GM18508 (cell line): ENCODE results near the gene MAP1A.

Source experiments
- ATAC-seq: cut with Tn5 transposase; IDR thresholded peaks from one replicate; pipeline ENCODE4 v1.9.1; 2021; ENCODE audit warnings: moderate number of reproducible peaks; ENCODE audit not compliant: insufficient read depth, unreplicated experiment

The MAP1A gene

DNA sequence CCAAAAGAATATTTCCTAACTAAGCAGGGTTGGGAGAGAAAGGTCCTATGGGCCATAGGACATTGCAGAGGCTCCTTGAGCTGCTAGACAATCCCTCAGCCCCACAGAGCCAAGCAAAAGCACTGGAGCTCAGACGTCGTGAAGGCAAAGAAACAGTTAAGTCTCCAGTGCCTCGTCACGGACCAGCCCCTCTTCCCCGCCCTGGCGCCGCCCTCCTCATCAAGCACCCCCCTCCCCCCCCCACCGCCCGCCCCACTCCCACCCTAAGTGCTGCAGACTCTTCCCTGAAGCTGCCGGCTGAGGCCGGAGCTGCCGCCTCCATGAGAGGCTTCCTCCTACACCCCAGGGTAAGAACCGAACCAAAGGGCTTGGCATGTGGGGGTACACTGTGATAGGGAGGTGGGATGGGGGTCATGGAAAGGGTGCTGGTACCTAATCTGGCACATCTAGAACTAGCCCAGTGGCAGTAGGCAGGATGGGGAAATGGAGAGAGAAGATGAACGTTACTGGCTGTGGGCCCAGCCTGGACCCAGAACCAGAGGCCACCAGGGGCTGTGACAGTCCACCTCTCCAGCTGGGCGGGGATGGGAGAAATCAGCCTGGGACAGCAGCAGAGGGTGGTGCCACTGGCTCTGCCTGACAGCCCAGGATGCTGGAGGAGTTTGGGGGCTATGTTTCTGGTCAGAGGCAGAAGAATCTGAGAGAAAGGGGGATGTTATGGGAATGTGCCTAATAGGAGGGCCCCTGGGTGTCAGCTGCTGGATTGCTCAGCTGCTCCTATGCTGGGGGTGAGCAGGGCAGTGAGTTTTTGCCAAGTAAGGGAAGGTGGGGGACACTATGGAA is at the start of gene MAP1A:
MAP1A (plus strand) TSS at position 255 of the 843 bp plus-strand sequence. CDS start 3,866 bp downstream, outside the sequence.
- ATAC-seq = no peak

DNA sequence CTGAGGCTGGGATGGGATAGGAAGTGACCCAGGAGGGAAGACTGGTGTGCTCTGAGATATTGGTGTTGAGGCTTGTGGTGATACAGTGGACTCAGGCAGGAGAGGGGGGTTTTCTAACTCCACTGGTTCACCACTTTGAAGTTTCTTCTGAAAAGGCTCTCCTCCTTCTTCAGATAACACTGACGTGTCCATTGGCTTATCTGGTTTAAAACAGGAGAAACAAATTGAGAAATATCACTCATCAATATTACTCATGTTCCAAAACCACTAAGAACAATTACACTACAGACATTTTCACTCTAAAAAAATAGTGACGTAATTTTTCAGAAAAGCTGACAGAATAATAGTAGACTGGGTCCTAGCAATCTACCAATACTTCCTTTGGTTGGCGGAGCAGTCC is 47.5 kb upstream of the MAP1A start:
- no peak for ATAC-seq

DNA sequence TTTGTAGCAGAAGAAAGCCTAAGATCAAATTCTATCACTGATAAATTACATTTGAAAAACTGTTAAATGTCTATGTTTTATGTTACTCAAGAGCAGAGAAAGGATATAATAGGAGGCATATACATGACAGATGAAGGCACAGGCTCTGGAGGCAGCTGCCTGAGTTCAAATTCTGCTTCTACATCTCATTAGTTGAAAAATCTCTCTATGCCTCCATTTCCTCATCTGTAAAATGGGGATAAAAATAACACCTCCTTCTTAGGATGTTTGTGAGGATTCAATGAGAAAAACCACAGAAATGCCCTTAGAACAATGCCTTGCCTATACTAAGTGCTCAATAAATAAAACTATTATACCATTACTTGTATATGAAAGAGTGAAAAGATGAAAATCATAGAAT is 45.4 kb upstream of the MAP1A start:
- ATAC-seq = no peak

DNA sequence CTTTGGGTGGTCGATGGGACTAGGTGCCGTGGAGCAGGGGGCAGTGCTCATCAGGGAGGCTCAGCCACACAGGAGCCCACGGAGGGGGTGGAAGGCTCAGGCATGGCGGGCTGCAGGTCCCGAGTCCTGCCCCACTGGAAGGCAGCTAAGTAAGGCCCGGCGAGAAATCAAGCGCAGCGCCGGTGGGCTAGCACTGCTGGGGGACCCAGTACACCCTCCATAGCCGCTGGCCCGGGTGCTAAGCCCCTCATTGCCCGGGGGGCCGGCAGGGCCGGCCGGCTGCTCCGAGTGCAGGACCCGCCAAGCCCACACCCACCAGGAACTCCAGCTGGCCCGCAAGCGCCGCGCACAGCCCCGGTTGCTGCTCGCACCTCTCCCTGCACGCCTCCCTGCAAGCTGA is 43.5 kb upstream of the MAP1A start:
- ATAC-seq = no peak

DNA sequence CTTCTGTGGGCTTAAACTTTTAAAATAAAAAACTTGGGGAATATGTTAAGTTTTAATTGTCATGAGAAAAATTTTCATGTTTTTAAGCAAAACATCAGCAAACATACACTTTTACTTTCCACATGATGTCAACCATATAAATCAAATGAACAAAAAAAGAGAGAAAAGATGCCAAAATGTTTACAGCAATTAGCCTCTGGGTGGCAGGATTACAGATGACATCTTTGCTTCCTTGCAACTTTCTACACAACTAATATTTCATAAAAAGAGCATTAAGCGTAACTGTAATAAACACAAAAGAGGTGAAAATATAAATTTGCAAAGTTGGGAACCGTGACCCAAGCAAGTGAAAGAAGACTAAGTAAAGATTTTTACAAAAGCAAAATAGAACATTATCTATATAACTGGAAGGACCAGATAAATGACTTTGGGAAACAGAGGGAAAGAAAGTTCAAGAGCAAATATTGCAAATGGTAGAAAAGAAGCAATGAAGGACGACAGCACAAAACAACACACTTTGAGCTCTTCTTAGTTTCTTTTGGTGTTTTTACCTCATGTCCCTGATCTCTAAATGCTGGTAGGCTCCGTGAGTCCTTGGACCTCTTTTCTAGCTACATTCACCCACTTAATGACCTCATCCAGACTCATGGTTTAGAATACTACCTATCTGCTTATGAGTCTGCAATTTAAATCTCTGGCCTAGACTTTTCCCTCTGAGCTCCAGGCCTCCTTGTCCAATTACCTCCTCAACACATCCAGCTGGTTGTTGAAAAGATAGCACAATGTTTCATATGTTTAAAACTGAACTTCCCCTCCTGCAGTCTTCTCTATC is 33.9 kb upstream of the MAP1A start:
- no peak for ATAC-seq

DNA sequence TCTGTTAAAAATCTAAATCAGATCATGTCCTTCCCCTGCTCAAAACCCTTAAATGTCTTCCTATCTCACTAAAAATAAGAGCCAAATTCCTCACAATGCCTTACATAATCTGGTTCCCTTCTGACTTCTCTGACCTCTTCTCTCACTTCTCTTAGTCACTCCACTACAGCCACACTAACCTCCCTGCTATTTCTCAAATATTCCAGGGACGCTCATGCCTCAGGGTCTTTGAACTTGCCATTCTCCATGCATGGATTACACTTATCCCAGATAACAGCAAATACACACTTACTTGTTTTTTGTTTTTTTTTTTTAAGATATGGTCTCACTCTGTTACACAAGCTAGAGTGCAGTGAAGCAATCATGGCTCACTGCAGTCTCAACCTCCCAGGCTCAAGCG is 33.0 kb upstream of the MAP1A start:
- ATAC-seq = no peak

DNA sequence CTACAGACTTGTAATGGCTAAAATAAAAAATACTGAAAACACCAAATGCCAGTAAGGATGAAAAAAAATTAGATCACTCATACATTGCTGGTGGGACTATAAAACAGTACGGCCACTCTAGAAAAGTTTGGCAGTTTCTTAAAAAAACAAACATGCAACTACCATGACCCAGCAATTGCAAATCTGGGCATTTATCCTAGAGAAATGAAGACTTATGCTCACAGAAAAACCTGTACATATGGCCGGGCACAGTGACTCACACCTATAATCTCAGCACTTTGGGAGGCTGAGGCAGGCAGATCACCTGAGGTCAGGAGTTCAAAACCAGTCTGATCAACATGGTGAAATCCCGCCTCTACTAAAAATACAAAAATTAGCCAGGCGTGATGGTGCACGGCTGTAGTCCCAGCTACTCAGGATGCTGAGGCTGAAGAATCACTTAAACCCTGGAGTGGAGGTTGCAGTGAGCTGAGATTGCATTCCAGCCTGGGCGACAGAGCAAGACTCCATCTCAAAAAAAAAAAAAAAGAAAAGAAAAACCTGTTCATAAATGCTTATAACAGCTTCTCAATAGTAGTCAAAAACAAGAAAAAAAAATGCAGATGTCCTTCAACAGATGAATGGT is 30.0 kb upstream of the MAP1A start:
- no peak for ATAC-seq

DNA sequence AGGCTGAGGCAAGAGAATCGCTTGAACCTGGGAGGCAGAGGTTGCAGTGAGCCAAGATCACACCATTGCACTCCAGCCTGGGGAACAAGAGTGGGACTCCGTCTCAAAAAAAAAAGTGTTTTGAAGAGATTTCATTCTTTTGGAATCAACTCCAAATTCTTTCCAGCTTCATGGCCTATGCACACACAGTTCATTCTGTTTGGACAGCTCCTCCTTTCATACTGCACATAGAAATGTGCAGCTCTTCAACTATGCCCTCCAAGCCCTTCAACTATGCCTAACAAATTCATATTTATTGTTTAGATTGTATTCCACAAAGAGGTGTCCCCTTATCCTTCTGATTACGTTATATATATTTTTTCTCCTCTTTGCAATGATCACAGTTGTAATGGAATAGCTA is 28.6 kb upstream of the MAP1A start:
- no peak for ATAC-seq

DNA sequence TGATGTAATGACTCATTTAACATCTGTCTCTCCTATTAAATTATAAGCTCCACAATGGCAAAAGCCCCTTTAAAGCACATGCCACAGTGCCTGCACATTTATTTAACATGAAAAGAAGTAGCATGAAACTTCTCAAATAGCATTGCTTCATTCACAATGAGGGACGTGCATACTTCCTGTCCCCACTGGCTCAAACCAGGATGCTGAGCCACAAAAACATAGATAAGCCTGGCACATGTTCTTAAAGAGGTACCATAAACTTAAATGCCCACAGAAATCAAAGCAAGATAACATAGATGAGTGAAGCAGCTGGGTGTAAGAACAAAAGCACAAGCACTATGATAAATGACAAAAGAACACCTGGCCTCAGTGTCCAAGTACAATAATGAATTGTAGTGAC is 28.2 kb upstream of the MAP1A start:
- ATAC-seq = no peak

DNA sequence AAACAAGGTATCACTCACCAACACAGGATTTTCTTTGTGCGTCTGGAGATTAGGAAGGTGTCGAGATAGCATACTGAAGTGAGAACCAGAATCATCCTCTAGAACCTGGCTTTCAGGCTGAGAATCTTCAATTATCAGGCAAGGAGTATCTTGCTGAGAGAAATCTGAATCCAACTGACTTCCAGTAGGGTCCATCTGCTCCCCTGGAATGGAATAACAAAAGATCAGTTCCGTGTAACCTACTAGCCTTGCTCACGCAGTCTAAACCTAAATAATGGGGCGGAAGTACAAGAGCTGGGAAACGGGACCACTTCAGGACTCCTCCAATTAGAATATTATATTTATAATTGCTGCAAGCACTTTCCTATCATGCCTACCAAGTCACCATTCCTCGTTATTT is 25.1 kb upstream of the MAP1A start:
- no peak for ATAC-seq

DNA sequence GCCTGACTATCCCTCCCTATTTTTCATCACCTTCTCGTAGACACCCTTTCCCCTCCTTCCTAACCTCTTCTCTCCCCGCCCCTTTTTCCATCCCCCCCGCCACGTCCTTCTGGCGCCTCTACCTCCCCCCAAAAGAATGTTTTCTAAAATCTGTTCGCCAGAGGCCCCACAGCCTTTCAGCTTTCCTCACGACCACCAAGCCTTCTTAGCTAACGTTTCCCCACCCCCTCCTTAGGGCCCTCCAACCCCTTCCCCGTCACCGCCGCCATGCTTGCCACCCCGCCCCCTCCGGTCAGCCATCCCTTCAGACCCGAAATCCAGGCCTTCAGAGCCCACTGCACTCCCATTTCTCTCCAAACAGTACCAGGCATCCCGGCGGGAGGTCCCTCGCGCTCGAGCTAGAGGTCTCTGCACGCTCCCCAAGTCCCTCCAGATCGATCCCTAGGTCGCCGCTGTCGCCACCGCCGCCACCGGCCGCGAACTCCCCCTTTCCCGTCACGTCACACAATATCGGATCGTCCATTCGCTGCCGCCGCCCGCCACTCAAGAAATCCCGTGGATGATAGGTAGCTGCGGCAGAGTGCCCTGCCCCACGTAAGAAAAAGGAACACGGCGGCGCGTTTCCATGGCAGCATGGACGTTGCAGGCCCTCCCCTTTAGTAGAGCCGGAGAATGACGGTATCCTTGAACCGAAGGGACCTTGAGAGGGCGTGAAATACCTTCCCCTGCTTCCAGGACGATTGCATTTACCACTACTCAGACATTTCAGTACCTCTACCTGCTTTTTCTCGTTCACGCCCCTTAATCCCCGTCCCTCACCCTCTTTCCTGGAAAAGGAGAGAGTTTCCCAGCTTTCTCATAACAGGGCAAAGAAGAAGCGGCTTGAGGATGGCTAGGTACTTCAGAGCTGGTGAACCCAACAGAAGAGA is 24.5 kb upstream of the MAP1A start, which contains the start of gene TP53BP1:
TP53BP1 (minus strand) TSS at position 484 of the 929 bp plus-strand sequence; CDS start at position 371, 113 bp downstream.
- ATAC-seq = peak; percentile 67

DNA sequence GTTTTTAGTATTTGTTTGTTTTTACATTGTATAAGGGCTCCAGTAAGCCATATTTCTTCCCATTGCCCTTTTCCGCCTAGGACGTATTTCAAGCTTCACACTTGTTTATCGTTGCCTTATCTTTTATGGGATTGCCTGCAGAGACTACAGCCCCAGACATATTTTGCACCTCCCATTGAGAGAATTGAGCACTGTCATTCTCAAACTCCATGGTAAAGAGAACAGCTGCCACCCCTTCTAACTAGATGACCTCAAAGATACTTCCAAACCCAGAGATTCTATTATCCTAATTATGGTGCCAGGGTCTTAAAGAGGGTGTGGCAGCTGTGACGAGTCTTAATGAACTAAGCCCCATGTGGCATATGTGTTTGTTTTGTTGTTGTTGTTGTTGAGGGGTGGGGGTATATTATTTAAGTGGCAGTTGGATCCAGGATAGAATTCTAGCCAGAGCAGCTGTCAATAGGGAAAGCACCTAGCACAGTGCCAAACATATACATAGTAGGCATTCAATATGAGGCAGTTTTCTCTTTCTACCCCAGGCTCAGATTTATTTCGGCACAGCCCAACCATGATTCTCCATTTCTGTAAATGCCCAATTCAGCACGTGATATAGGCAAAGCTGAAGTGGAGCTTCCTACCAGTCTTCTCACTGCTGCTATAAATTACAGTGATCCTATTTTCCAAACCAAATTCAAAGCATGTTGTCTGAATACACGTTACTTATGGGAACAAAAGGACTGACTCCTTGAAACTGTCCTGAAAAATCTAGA is 23.5 kb upstream of the MAP1A start:
- no peak for ATAC-seq

DNA sequence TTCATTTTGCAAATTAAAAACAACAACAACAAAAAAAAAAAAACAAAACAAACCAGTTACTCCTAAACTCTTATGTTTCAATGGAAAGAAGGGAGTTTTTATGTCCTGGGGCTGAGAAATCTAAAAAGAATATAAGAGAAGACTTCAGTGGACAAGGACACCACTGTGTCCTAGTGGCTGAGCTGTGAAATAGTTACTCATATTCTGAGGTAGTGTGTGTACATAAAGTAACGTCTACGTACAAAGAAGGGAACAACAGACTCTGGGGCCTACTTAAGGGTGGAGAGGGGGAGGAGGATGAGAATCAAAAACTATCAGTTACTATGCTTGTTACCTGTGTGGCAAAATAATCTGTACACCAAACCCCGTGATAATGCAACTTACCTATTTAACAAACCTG is 18.4 kb upstream of the MAP1A start:
- ATAC-seq = no peak

DNA sequence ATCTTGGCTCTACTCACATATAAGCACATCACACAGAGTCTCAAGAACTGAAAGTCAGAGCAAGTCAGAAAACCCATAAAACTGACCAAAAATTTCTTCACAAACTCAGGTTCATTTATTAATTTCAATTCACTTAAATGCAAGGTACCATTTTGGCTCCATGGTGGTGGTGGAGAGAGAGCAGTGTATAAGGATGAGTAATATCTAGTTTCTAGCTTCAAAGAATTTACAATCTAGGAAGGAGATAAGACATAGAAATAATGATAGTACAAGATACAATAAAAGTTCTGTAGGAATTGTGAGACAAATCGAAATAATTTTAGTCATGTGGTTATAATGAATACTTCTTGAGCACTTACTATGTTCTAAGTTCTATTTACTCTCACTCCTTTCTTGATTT is 17.8 kb upstream of the MAP1A start:
- no peak for ATAC-seq

DNA sequence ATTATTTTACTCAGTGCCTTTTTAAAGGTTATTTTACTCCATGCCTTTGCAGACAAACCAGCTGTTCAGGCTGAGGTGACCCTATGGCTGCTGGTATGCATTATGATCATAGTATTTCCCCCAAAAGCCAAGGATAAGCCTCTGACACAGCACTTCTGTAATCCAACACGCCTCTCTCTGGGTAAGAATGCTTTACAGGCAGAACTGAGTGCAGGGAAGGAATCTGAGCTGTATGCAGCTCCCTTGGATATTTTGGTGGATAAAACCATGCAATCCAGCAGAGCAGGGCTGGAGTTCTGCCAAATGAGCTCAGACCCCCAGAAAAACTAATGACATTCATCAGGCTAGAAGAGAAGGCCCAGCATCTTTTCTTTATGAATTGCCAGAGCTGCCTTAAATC is 11.7 kb upstream of the MAP1A start:
- no peak for ATAC-seq

DNA sequence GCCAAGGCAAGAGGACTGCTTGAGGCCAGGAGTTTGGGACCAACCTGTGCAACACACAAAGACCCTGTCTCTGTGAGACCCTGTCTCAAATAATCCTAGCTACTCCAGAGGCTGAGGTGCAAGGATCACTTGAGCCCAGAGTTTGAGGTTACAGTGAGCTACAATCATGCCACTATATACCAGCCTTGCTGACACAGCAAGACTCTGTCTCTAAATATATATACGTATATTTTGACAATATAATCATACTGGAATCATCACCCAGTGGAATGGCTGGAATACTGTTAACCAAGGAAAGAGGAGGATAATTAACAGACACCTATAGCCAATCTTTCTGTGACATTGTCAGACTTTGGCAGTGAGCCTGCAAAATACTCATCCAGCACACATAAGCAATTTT is 9.0 kb upstream of the MAP1A start:
- ATAC-seq = no peak

DNA sequence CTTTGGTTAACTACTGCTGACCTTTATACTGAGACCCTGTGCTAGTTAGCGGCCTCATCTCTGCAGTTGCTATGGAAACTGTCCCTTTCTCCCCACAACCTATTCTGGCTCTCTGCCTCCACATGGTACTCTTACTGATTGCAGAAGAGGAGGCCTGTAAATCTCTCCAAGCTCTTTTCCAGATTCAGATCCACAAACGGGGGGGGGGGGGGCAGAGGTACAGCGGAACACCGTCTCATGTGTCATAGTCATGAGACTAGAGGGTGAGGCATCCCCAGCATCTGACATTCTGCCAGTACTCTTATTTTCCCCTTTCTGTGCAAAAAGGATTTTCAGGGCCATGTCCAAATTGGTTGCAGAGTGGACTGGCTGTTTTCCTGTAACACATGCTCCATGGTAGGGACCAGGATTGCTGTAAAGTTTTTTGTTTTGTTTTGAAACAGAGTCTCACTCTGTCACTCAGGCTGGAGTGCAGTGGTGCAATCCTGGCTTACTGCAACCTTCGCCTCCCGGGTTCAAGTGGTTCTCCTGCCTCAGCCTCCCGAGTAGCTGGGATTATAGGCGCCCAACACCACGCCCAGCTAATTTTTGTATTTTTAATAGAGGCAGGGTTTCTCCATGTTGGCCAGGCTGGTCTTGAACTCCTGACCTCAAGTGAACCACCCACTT is 8.3 kb upstream of the MAP1A start:
- no peak for ATAC-seq

DNA sequence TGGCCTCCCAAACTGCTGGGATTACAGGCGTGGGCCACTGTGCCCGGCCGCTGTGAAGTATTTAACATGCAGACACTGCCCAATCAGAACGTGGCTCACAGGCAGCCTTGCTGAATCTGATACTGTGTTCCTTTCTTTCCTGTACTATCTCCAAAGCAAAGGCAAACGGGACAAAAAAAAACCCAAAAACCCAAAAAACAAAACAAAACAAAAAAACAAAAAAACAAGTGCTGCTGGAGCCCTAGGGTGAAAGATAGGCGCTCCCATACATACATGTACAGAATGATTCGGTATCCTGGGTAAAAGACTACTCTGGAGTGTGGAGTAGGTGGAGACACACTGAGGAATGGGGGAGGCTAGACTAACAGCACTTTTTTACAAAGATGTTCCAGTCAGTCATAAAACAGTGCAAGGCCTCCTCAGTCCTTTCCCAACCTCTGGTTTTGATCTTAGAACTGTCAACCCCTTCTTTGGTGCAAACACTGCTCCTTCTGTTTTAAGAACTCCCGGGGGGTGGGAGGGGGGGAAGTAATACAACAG is 7.7 kb upstream of the MAP1A start:
- no peak for ATAC-seq
